ENCODE data around the gene CHMP6. TPM values are rescaled to one million over a fixed set of nuclear protein-coding genes. Genes with fewer than 3 reads are reported as not detected.

CHMP6 gene
- total RNA-seq, 1 donor from 2014 or later = 26.9 TPM

DNA sequence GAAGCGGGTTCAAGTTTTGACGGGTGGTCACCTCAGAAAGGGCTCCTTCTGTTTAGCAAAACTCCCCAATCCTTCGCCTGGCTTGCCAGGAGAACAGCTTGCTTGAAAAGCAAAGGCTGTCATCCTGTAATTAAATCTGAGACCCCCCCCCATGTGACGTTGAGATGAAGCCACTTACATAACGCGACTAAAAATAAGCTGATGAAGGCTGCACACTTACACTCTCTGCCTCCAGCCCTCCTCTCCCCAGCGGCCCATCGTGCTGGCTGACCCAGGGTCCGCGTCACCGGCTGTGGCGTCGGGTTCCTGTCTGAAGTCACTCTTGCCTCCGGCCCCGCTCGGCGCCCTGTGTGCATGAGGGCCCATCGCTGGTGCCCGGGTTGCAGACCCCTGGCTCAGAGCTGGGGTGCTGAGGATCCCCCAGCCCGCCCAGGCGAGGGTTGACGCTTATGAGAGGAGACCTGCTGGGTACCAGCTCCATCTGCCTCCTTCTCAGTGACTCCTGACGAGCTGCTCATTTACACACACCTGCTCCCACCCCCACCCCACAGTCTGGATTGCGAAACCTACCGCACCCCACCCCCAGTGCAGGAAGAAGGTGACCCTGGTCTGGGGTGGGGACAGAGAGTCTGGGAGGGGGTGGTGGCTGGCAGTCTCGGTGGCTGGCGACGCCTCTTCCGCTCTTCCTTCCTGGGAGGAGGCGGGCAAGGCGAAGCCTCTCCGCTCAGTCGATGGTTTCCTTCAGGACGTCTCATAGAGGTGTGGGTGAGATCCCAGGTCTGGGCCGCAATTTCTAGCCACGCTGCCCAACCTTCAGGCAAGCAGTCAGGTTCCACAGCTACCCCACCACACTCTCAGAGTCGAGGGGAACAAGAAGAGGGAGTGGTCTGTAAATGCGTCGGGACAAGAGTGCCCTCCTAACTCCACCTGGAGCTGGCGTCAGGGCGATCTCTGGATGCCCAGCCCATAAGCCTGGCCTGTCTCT, 40.2 kb downstream of the CHMP6 start:
- Mint-ChIP-seq H3K4me3 (no peak overlapping the region), H3K27ac (no peak overlapping the region), H3K36me3 (no peaks in the 10 kb centered on the region), H3K27me3 (ENCODE audit: low read depth) (no peaks in the 10 kb centered on the region), H3K9me3 (no peaks in the 10 kb centered on the region), H3K4me1 (peaks cover 50% of the 10 kb centered on the region)
- no peak for DNase-seq (ENCODE audit: low spot score in 2 of 2, unreplicated experiment in 2 of 2)
- TF ChIP-seq, protein P1, sequence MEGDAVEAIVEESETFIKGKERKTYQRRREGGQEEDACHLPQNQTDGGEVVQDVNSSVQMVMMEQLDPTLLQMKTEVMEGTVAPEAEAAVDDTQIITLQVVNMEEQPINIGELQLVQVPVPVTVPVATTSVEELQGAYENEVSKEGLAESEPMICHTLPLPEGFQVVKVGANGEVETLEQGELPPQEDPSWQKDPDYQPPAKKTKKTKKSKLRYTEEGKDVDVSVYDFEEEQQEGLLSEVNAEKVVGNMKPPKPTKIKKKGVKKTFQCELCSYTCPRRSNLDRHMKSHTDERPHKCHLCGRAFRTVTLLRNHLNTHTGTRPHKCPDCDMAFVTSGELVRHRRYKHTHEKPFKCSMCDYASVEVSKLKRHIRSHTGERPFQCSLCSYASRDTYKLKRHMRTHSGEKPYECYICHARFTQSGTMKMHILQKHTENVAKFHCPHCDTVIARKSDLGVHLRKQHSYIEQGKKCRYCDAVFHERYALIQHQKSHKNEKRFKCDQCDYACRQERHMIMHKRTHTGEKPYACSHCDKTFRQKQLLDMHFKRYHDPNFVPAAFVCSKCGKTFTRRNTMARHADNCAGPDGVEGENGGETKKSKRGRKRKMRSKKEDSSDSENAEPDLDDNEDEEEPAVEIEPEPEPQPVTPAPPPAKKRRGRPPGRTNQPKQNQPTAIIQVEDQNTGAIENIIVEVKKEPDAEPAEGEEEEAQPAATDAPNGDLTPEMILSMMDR (IDR thresholded peaks at IDR 0.05; ENCODE audit: unreplicated experiment) = no peak

DNA sequence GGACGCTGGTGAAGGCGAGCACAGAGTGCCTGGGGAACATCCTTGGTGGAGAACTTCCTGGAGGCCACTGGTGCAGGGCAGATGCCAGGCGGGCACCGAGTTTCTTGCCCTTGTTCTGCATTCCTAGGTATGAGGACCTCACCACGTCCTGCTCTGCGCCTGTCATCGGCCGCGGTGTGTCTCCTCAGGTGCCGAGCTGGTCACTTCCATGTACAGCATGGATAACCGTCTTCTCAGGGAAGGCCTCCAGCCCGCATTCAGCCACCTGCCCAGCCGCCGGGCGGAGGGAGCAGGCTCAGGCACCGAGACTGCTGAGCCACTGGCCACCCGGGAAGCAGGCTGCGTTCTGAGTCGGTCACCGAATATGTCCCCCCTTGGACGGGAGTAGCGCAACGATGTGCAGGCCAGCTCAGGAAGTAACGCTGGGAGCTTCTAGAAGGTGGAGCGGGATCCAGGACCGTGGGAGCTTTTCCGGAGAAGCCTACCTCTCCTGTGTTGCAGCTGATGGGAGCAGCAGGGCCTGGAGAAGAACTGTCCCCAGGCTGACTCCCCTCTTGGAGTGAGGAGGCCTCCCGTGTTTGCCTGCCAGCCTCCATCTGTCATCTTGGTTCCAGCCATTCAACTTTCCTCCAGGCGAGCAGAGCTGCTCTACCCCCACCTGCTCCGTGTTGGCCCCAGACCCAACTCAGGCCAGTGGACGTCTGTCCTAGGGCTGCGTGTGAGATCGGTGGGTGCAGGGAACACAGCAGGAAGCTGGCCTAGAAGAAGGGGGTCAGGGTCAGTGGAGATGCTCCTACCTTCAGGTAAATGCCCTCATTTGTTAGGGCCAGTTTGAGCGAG, 41.2 kb downstream of the CHMP6 start:
- TF ChIP-seq, protein P1 (IDR thresholded peaks at IDR 0.05; ENCODE audit: unreplicated experiment) = no peak
- Mint-ChIP-seq H3K4me3 (peak overlapping the region; percentile 87), H3K27me3 (ENCODE audit: low read depth) (no peaks in the 10 kb centered on the region), H3K9me3 (no peaks in the 10 kb centered on the region), H3K36me3 (no peaks in the 10 kb centered on the region), H3K27ac (peak overlapping the region; percentile 39), H3K4me1 (peaks cover 52% of the 10 kb centered on the region)
- no peak for DNase-seq (ENCODE audit: low spot score in 2 of 2, unreplicated experiment in 2 of 2)

DNA sequence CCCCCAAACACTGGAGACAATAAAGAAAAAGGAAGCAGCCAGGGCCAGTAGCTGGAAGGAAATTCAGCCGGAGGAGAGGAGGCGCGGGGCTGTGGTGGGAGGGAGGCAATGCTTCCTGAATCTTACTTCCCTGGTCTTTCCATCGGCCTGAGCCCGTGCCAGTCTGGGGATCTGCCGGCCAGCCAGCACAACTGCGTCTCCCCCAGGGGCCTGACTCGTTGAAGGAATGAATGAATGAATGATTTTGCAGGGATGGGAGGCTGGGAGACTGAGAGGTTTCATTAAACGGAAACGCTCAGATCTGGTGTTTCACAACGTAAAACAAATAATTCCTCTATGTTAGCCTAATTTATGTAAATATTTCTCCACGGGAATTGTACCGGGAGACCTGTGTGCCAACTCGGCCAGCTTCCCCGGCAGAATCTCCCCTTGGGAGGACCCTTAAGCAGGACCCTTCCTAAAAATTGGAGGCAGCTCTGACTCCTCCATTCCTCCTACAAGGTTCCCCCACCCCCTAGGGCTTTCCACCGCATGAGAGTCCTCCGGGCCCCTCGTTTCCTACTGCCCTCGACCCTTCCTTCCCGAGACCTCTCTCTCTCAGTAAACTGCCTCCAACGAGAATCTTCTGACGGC, 42.0 kb downstream of the CHMP6 start:
- H3K27ac Mint-ChIP-seq = peak overlapping the region; percentile 78
- no peaks in the 10 kb centered on the region for H3K9me3 Mint-ChIP-seq
- peaks cover 51% of the 10 kb centered on the region for H3K4me1 Mint-ChIP-seq
- no peaks in the 10 kb centered on the region for H3K27me3 Mint-ChIP-seq (ENCODE audit: low read depth)
- DNase-seq (ENCODE audit: low spot score in 2 of 2, unreplicated experiment in 2 of 2) = no peak
- H3K4me3 Mint-ChIP-seq = peak overlapping the region; percentile 87
- TF ChIP-seq, protein P1 (IDR thresholded peaks at IDR 0.05; ENCODE audit: unreplicated experiment) = no peak
- H3K36me3 Mint-ChIP-seq = no peaks in the 10 kb centered on the region

DNA sequence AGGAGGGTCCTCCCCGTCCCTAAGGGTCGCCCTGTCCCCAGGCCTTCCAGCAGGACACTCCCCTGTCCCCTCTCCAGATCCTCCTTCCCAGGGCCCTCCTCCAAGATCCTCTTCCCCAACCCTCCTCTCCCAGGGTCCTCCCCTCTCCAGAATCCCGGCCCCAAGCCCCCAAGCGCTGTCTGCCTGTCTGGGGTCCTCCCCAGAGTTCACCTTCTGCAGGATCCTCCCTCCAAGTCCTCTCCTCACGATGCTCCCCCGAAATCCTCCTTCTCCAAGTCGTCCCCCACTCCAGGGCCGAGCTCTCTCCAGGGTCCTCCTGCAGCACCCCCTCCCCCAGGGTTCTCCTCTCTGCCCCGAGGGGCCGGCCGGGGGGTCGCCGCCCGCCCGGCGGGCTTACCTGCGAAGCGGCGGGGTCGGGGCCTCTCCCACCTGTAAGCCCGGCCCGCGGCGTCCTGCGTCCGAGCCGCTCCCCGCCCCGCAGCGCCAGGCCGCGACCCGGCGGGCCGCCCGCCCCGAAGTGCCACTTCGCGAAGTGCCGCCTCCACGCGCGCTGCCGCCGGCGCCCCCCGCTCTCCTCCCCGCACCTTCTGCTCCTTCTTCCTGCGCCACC, 42.6 kb downstream of the CHMP6 start:
- H3K9me3 Mint-ChIP-seq = no peaks in the 10 kb centered on the region
- TF ChIP-seq, protein P1 (IDR thresholded peaks at IDR 0.05; ENCODE audit: unreplicated experiment) = no peak
- peak overlapping the region; percentile 78 for H3K27ac Mint-ChIP-seq
- no peaks in the 10 kb centered on the region for H3K36me3 Mint-ChIP-seq
- peak overlapping the region; percentile 87 for H3K4me3 Mint-ChIP-seq
- DNase-seq (ENCODE audit: low spot score in 2 of 2, unreplicated experiment in 2 of 2) = peak in 1 of 2 experiments; percentile 58
- no peaks in the 10 kb centered on the region for H3K27me3 Mint-ChIP-seq (ENCODE audit: low read depth)
- H3K4me1 Mint-ChIP-seq = peaks cover 48% of the 10 kb centered on the region
